CD1c-positive myeloid dendritic cell (primary cell): Measurements from ENCODE around the gene CACNA1B.

Experiments
- DNase-seq: peaks from one replicate; pipeline ENCODE4 v3.0.0-alpha.2; 2016; ENCODE audit errors: extremely low spot score

The CACNA1B gene

GRCh38 chr9:137986268-137987099 lies 108.9 kb downstream of the CACNA1B start:
- DNase-seq: no peak

- DNase-seq: no peak
Observed at GRCh38 chr9:137987244-137988030, 109.9 kb downstream of the CACNA1B start.

GRCh38 chr9:137988051-137988450 lies 110.5 kb downstream of the CACNA1B start:
- no peak for DNase-seq

DNA sequence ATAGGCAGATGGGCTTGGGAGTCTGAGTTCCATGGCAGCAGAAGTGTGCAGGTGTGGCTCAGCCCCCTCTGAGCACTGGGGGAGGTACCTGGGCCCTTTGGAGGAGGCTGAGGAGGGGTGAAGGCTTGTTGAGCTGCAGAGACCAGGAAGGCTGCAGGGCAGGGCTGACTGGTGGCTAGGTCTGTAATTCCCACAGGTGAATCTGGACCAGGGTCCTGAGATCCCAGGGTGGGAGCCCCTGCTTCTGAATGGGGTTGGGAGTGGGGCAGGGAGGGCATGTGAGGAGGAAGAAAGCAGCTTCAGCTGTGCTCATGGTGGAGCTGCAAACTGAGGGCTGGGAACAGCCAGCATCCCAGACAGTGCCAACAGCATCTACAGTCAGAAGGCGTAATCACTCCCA lies 111.1 kb downstream of the CACNA1B start:
- no peak for DNase-seq

GRCh38 chr9:137989156-137989555 lies 111.6 kb downstream of the CACNA1B start:
- DNase-seq: no peak

- no peak for DNase-seq
Observed at GRCh38 chr9:137989999-137990715, 112.6 kb downstream of the CACNA1B start.

DNA sequence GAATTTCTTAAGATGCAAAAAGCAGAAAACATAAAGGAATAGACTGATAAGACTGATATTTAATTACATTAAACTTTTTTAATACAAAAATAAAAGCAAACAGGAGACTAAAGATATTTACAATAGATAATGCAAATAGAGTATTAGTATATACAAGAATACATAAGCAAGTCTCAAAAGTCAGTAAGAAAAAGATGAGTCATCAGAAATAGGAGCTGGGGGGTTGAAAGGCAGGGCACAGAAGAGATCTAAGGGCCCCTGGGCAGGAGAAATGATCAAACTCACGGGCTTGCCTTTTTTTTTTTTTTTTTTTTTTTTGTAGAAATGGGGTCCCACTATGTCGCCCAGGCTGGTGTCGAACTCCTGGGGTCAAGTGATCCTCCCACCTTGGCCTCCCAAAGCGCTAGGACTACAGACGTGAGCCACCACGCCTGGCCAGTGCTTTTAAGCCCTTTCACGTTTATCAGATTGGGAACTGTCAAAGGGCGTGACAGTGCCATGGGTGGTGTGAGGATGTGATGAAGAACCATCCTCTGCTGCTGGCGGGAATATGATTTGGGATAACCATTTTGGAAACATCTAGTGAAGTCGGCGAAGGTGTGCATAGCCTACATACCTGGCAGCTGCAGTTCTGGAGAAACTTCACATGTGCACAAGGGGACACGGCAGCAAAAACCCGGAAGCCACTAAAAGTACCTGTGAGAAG lies 126.1 kb downstream of the CACNA1B start:
- no peak for DNase-seq

- no peak for DNase-seq
Observed at GRCh38 chr9:138006576-138007233, 129.1 kb downstream of the CACNA1B start.

GRCh38 chr9:138007566-138007917 lies 130.0 kb downstream of the CACNA1B start:
- DNase-seq: no peak

DNA sequence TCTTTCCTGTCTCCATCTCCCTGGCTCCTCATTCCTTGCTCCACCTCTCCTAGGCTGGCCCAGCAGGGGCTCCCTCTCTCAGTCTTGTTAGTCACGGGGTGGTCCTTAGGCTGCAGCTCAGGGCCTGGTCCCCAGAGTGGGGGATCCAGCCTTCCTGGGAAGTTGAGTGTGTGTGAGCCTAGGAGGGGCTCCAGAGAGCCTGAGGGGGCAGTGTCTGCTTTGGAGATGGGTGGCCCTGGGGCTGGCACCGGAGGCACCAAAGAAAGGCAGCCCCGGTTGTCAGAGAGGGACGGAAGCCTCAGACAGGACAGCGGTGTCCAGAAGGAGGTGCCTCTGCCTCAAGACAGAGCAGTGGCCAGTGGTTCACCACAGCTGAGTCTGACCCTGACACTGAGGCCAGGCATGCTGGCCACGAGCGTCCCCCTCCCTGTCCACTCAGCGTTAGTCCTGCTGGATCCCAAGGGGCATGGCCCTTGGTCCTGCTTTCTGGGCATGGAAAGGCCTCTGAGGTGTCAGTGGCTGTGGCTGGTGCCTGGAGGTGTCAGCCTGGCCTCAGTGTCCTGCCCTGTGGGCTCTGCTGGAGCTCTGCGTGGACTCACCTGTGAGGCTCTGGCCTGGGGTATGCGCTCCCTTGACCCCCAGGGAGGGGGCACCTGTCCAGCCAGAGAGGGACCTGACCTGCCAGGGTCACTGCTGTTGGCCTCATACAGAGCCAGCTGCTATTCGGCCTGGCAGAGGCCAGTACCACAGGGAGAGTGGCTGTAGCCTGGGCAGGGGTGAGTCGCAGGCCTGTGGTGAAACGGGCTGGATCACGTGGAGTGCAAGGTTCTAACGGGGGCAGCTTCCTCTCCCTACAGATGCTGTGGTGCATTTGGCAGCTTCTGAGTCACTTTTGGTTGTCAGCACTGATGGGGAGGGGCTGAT lies 130.6 kb downstream of the CACNA1B start:
- DNase-seq: no peak

DNA sequence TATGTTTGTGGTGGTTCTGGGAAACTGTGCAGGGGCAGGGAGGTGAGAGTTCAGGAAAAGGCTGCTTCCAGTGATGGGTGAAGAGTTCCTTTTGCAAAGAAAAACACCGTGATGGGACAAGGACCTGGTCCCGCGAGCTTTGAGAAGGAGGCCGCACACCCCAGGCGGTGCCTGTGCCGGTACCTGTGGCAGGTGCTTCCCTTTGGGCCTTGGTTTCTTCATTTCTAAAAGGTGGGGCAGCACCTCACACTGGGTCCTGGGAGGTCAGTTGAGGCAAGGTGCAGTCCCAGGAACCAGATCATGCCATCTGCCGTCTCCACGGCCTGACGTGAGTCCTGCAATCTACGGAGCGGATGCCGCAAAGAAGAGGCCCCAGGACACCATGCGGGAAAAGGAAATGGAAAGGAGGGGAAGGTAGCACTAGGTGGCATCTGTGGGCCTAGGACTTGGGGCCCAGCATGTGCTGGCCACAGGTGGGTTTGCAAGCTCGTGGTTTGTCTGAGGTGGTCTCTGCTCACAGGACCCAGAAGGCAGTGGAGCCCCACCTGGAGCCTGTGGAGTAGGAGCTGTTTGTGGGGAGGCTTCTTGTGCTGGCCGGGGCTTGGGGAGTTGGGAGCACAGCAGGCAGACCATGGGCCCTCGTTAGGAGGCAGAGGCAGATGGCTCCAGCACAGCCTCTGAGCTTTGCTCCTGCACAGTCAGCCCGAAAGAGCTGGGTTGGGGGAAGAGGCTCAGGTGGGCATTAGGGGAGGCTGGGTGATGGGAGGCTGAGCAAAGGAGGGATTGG lies 131.6 kb downstream of the CACNA1B start:
- no peak for DNase-seq

GRCh38 chr9:138009803-138010690 lies 132.5 kb downstream of the CACNA1B start:
- no peak for DNase-seq

DNA sequence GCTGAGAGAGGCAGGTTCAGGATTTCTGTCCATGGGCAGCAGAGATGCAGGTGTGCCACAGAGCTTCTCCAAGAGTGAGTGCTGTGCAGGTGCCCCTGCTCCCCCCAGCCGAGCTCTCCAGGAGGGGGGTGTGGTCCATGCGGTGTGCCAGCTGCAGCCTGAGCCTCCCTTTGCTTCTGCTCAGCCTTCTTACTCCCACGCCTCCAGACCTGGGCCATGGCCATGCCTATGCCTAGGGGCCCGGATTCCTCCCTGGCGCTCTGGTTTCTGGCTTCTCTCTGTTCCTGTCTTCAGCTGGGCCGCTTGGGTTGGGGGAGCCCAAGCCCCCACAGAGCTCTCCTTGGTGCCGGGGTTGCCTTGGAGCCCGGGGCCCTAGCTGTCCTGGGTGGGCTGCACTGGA lies 133.3 kb downstream of the CACNA1B start:
- DNase-seq: no peak

DNA sequence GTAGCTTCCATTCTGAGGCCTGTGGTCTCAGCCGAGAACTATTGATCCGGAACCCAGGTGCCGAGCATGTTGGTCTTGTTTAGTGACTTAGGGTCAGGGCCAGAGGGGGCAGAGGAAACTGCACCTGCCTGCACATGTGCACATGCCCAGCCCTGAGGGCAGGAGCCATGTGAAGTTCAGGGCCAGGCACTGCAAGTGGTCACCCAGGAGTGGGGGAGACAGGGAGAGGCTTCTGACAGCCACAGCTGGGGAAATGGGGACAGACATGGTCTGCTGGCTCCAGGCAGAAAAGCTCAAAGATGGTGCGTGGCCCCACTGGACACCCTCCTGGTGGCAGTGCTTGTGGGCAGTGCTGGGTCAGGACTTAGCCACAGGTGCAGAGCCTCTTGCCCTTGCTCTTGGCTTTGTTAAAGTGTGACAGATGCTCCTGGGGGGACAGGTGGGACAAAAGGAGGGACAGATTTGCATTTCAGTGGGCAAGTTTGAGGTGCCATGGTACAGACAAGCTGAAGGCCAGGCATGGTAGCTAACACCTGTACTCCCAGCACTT lies 134.4 kb downstream of the CACNA1B start:
- DNase-seq: no peak

GRCh38 chr9:138013273-138013672 lies 135.7 kb downstream of the CACNA1B start:
- DNase-seq: no peak

DNA sequence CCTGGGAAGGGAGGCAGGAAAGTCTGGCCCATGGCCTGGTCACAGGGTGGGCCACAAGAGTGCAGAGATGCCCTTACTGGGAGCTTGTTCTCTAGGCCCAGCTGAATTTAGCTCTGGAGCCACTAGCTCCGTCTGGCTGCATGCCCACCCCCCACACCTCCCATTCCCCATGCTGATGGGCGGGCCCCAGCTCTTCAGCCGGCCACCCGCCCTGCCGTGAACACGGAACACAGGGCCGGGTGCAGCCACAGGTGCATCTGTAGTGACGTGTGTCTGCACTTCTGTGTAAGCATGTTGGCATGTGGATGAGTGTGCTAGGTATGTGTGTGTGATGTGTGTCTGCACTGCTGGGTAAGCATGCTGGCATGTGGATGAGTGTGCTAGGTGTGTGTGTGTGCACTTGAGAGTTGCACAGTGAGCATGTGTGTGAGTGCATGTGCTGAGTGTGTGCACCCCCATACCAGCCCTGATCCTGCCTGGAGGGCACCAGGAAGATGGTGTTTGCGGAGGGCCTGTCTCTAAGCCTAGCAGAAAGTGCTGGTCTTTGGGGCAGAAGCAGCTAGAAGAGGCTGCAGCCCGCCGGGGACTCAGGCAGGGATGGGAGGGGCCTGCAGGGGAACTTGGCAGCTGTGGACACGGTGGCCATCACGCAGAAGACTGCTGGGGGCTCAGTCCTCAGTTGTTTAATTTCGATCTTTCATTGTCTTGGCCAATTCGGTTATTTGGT lies 136.4 kb downstream of the CACNA1B start:
- no peak for DNase-seq

- DNase-seq: no peak
Observed at GRCh38 chr9:138014563-138014945, 137.0 kb downstream of the CACNA1B start.
